HCT116 (cell line): ENCODE data around the gene MAS1. TPM values are rescaled to one million over a fixed set of nuclear protein-coding genes. Genes with fewer than 3 reads are reported as not detected.

Source experiments
- ATAC-seq: fragments of 200-7000 bp; cut with Tn5 transposase; 2 replicates; pipeline ENCODE4 v1.9.1; 2020; ENCODE audit warnings: mild to moderate bottlenecking, moderate library complexity
- BruUV-seq: library from RNA; stranded (reverse); fragments of 400-500 nt; replicated peaks from 2 replicates; lab custom pipeline; 2021; lab: Mats Ljungman, UMichigan
- CTCF ChIA-PET: fragments of 300-600 bp; sonication (Branson Sonifier 250); formaldehyde crosslinking; loops from one replicate; lab custom pipeline; 2021; ENCODE audit warnings: antibody characterized with exemption; lab: Charles Lee
- POLR2A ChIA-PET: fragments of 300-600, 350-600 bp; sonication (Branson Sonifier 250); formaldehyde crosslinking; loops from one replicate; lab custom pipeline; 2021; ENCODE audit warnings: antibody characterized with exemption; lab: Charles Lee
- RAD21 ChIA-PET, 2 experiments: fragments of 300-600 bp; sonication (Branson Sonifier 250); formaldehyde crosslinking; loops; one replicate each; lab custom pipeline; 2023; ENCODE audit warnings: low total read pairs in 2 of 2; ENCODE audit not compliant: uncharacterized antibody in 2 of 2, unreplicated experiment in 2 of 2, low non-redundant PET in 1 of 2; lab: Charles Lee
- DNase-seq: peaks from one replicate; pipeline ENCODE4 v3.0.0-alpha.2; 2010; ENCODE audit warnings: low read depth, low spot score
- H2AFZ ChIP-seq: fragments of 200-600 bp; shearing (Covaris generic), sonication (generic); 2 replicates; pipeline ENCODE4 v1.6.1; 2017; ENCODE audit warnings: low read depth, mixed run types, mixed read lengths, antibody characterized with exemption, low read length; ENCODE audit not compliant: poor library complexity, severe bottlenecking
- H3K27ac ChIP-seq: 2 replicates; pipeline ENCODE4 v1.5.1; 2012; ENCODE audit warnings: low read depth, low read length
- H3K27me3 ChIP-seq: fragments of 200-600 bp; sonication (generic); 2 replicates; pipeline ENCODE4 v1.6.1; 2016; ENCODE audit warnings: mixed run types, low read length, mixed read lengths; ENCODE audit not compliant: insufficient read depth
- H3K36me3 ChIP-seq, 2 experiments: fragments of 200-500 bp in 1 of 2; fragments of 200-600 bp in 1 of 2; sonication (Bioruptor generic) in 1 of 2; sonication (generic) in 1 of 2; 2 replicates each; pipeline versions ENCODE4 v1.5.1 to v1.6.1; 2014 to 2016; ENCODE audit warnings: low read length in 2 of 2, inconsistent platforms in 1 of 2, mixed read lengths in 1 of 2, mixed run types in 1 of 2; ENCODE audit not compliant: insufficient read depth in 2 of 2, control insufficient read depth in 1 of 2
- H3K4me1 ChIP-seq, 2 experiments: fragments of 200-600 bp in 1 of 2; sonication (generic) in 1 of 2; 2 replicates each; pipeline versions ENCODE4 v1.5.1 to v1.6.1; 2012 to 2017; ENCODE audit warnings: low read length in 2 of 2, inconsistent platforms in 1 of 2, mild to moderate bottlenecking in 1 of 2, mixed read lengths in 1 of 2, mixed run types in 1 of 2, moderate library complexity in 1 of 2; ENCODE audit not compliant: insufficient read depth in 2 of 2, control insufficient read depth in 1 of 2
- H3K4me2 ChIP-seq: fragments of 200-600 bp; sonication (generic); 2 replicates; pipeline ENCODE4 v1.6.1; 2017; ENCODE audit warnings: mixed run types, low read length, mixed read lengths
- H3K4me3 ChIP-seq, 2 experiments: fragments of 200-600 bp in 1 of 2; sonication (generic) in 1 of 2; replicated peaks in 1 of 2; 2 replicates each; pipeline ENCODE4 v1.5.1; 2011 to 2016; ENCODE audit warnings: low read length in 2 of 2, control low read depth in 1 of 2, low read depth in 1 of 2, mild to moderate bottlenecking in 1 of 2, mixed read lengths in 1 of 2, mixed run types in 1 of 2
- H3K79me2 ChIP-seq: fragments of 200-600 bp; sonication (generic); 2 replicates; pipeline ENCODE4 v1.6.1; 2017; ENCODE audit warnings: mild to moderate bottlenecking, mixed run types, low read length, moderate library complexity, mixed read lengths; ENCODE audit not compliant: insufficient read depth
- H3K9ac ChIP-seq: fragments of 200-600 bp; sonication (generic); 2 replicates; pipeline ENCODE4 v1.6.1; 2016; ENCODE audit warnings: low read length, mixed read lengths
- H3K9me2 ChIP-seq: fragments of 200-600 bp; sonication (generic), shearing (Covaris generic); 2 replicates; pipeline ENCODE4 v1.6.1; 2017; ENCODE audit warnings: mixed run types, mild to moderate bottlenecking, moderate library complexity; ENCODE audit not compliant: insufficient read depth
- H3K9me3 ChIP-seq, 2 experiments: fragments of 200-500 bp in 1 of 2; fragments of 200-600 bp in 1 of 2; sonication (Bioruptor generic) in 1 of 2; sonication (generic) in 1 of 2; 2 replicates each; pipeline ENCODE4 v1.6.1; 2014 to 2017; ENCODE audit warnings: low read length in 2 of 2, mixed read lengths in 2 of 2, inconsistent platforms in 1 of 2, low read depth in 1 of 2, mild to moderate bottlenecking in 1 of 2, mixed run types in 1 of 2, moderate library complexity in 1 of 2; ENCODE audit not compliant: control insufficient read depth in 1 of 2, insufficient read depth in 1 of 2
- H4K20me1 ChIP-seq: fragments of 200-600 bp; sonication (generic), shearing (Covaris generic); 2 replicates; pipeline ENCODE4 v1.6.1; 2017; ENCODE audit warnings: mixed run types, mild to moderate bottlenecking, moderate library complexity; ENCODE audit not compliant: insufficient read depth
- CBX3 ChIP-seq: IDR thresholded peaks from 2 replicates; pipeline ENCODE4 v1.6.1; 2012; ENCODE audit warnings: low read depth
- CEBPB ChIP-seq: IDR thresholded peaks from 2 replicates; pipeline ENCODE4 v1.6.1; 2012; ENCODE audit warnings: low read depth
- EZH2 ChIP-seq: fragments of 200-600 bp; sonication (generic); IDR thresholded peaks from 2 replicates; pipeline ENCODE4 v1.6.1; 2017; ENCODE audit warnings: antibody characterized with exemption, mixed run types
- EZH2phosphoT487 ChIP-seq: fragments of 200-600 bp; IDR thresholded peaks from 2 replicates; pipeline ENCODE4 v1.6.1; 2018; ENCODE audit warnings: antibody characterized with exemption, borderline replicate concordance
- FOSL1 ChIP-seq: IDR thresholded peaks from 2 replicates; pipeline ENCODE4 v1.6.1; 2012; ENCODE audit warnings: low read depth
- JUND ChIP-seq: IDR thresholded peaks from 2 replicates; pipeline ENCODE4 v1.6.1; 2012
- POLR2A ChIP-seq: IDR thresholded peaks from 2 replicates; pipeline ENCODE4 v1.7.0; 2011; ENCODE audit warnings: borderline replicate concordance; ENCODE audit not compliant: insufficient read depth, insufficient read length; ENCODE audit errors: extremely low read depth
- POLR2AphosphoS5 ChIP-seq: IDR thresholded peaks from 2 replicates; pipeline ENCODE4 v1.6.1; 2011; ENCODE audit warnings: mild to moderate bottlenecking, low read depth, low read length, moderate library complexity
- RAD21 ChIP-seq: IDR thresholded peaks from 2 replicates; pipeline ENCODE4 v1.6.1; 2012; ENCODE audit warnings: low read depth, mild to moderate bottlenecking
- SIN3A ChIP-seq: IDR thresholded peaks from 2 replicates; pipeline ENCODE4 v1.6.1; 2012; ENCODE audit warnings: low read depth
- SRF ChIP-seq: IDR thresholded peaks from 2 replicates; pipeline ENCODE4 v1.6.1; 2012; ENCODE audit warnings: low read depth
- TCF7L2 ChIP-seq: IDR thresholded peaks from 2 replicates; pipeline ENCODE4 v1.7.0; 2011; ENCODE audit warnings: borderline replicate concordance, inconsistent platforms; ENCODE audit not compliant: insufficient read depth, insufficient read length; ENCODE audit errors: extremely low read depth
- YY1 ChIP-seq: IDR thresholded peaks from 2 replicates; pipeline ENCODE4 v1.6.1; 2011; ENCODE audit warnings: low read length, low read depth, moderate library complexity, mild to moderate bottlenecking; ENCODE audit not compliant: insufficient replicate concordance; ENCODE audit errors: extremely low read depth
- ZFX ChIP-seq: fragments of 450-650 bp; IDR thresholded peaks from 2 replicates; pipeline ENCODE4 v1.6.1; 2017
- ZNF274 ChIP-seq: fragments of 200-500 bp; sonication (Bioruptor generic); IDR thresholded peaks from 2 replicates; pipeline ENCODE4 v1.6.1; 2014; ENCODE audit warnings: mild to moderate bottlenecking, low read depth, low read length, inconsistent platforms
- intact Hi-C: fragments of 100-400 bp; cut with micrococcal nuclease; formaldehyde crosslinking; loops from 2 replicates; pipeline ENCODE4 v1.10.0; 2022
- total RNA-seq: library from RNA; stranded (reverse); gene quantifications from one replicate; pipeline ENCODE4 v1.2.1, GENCODE V29; 2021; ENCODE audit not compliant: unreplicated experiment
- TF ChIP-seq, protein P1 (sequence below): IDR thresholded peaks from 2 replicates; pipeline ENCODE4 v1.6.1; 2012
- TF ChIP-seq, protein P2 (sequence below): IDR thresholded peaks from 2 replicates; pipeline ENCODE4 v1.6.1; 2012; ENCODE audit warnings: low read depth
- TF ChIP-seq, protein P3 (sequence below), 3 experiments: fragments of 200-600 bp in 1 of 3; sonication (generic) in 1 of 3; IDR thresholded peaks in 2 of 3; conservative IDR thresholded peaks in 1 of 3; 2 replicates each; pipeline ENCODE4 v1.5.1; 2012 to 2017; ENCODE audit warnings: low read depth in 2 of 3, low read length in 2 of 3, antibody characterized with exemption in 1 of 3, borderline replicate concordance in 1 of 3, control low read depth in 1 of 3, mild to moderate bottlenecking in 1 of 3, mixed read lengths in 1 of 3, mixed run types in 1 of 3, moderate library complexity in 1 of 3; ENCODE audit not compliant: insufficient read depth in 1 of 3
- TF ChIP-seq, protein P4 (sequence below): IDR thresholded peaks from 2 replicates; pipeline ENCODE4 v1.6.1; 2011; ENCODE audit warnings: mild to moderate bottlenecking, low read length, moderate library complexity; ENCODE audit not compliant: insufficient replicate concordance; ENCODE audit errors: extremely low read depth
- TF ChIP-seq, protein P5 (sequence below): IDR thresholded peaks from 2 replicates; pipeline ENCODE4 v1.6.1; 2012

The MAS1 gene
- total RNA-seq, 1 experiment from 2014 or later, result not detected

DNA sequence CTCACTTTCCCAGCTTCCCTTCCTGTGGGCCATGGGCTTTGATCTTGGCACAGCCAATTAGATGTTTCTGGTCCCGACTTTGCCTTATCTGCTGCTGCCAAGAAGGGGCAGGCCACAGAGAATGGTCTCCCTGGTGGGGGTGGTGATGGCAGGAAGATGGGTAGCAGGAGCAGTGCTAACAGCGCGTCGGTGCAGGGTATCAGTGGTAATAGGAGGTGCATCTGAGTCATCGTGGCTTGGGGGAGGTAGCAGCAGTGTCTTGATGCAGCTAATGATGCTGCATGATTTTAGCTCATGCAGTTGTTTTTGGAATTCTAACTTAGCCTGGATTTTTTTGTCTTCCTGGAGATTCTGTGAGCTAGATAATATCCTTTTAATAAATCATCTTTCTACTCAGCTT lies 18.9 kb upstream of the MAS1 start:
- Histone ChIP-seq H3K27ac (no peak overlapping the region), H3K27me3 (no peaks in the 10 kb centered on the region), H2AFZ (no peak overlapping the region), H3K9ac (no peak overlapping the region), H3K9me3 (no peaks in the 10 kb centered on the region), H3K79me2 (no peaks in the 10 kb centered on the region), H3K4me3 (no peak overlapping the region), H3K4me2 (no peak overlapping the region), H3K36me3 (no peaks in the 10 kb centered on the region), H3K4me1 (no peaks in the 10 kb centered on the region), H4K20me1 (no peaks in the 10 kb centered on the region), H3K9me2 (no peaks in the 10 kb centered on the region)
- intact Hi-C loops, result no loop called here
- ATAC-seq (no peak), DNase-seq (no peak)
- BruUV-seq, result no TSS peak
- POLR2A ChIA-PET, result no interaction called here
- RAD21 ChIA-PET, result no interaction called here
- CTCF ChIA-PET, result no interaction called here
- TF ChIP-seq, protein P1, sequence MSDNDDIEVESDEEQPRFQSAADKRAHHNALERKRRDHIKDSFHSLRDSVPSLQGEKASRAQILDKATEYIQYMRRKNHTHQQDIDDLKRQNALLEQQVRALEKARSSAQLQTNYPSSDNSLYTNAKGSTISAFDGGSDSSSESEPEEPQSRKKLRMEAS, result no peak
- no peak for TF ChIP-seq POLR2A
- TF ChIP-seq, protein P2, sequence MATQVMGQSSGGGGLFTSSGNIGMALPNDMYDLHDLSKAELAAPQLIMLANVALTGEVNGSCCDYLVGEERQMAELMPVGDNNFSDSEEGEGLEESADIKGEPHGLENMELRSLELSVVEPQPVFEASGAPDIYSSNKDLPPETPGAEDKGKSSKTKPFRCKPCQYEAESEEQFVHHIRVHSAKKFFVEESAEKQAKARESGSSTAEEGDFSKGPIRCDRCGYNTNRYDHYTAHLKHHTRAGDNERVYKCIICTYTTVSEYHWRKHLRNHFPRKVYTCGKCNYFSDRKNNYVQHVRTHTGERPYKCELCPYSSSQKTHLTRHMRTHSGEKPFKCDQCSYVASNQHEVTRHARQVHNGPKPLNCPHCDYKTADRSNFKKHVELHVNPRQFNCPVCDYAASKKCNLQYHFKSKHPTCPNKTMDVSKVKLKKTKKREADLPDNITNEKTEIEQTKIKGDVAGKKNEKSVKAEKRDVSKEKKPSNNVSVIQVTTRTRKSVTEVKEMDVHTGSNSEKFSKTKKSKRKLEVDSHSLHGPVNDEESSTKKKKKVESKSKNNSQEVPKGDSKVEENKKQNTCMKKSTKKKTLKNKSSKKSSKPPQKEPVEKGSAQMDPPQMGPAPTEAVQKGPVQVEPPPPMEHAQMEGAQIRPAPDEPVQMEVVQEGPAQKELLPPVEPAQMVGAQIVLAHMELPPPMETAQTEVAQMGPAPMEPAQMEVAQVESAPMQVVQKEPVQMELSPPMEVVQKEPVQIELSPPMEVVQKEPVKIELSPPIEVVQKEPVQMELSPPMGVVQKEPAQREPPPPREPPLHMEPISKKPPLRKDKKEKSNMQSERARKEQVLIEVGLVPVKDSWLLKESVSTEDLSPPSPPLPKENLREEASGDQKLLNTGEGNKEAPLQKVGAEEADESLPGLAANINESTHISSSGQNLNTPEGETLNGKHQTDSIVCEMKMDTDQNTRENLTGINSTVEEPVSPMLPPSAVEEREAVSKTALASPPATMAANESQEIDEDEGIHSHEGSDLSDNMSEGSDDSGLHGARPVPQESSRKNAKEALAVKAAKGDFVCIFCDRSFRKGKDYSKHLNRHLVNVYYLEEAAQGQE, result no peak
- TF ChIP-seq, protein P3, sequence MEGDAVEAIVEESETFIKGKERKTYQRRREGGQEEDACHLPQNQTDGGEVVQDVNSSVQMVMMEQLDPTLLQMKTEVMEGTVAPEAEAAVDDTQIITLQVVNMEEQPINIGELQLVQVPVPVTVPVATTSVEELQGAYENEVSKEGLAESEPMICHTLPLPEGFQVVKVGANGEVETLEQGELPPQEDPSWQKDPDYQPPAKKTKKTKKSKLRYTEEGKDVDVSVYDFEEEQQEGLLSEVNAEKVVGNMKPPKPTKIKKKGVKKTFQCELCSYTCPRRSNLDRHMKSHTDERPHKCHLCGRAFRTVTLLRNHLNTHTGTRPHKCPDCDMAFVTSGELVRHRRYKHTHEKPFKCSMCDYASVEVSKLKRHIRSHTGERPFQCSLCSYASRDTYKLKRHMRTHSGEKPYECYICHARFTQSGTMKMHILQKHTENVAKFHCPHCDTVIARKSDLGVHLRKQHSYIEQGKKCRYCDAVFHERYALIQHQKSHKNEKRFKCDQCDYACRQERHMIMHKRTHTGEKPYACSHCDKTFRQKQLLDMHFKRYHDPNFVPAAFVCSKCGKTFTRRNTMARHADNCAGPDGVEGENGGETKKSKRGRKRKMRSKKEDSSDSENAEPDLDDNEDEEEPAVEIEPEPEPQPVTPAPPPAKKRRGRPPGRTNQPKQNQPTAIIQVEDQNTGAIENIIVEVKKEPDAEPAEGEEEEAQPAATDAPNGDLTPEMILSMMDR (IDR thresholded peaks at IDR 0.05 in 2 of 3, conservative IDR thresholded peaks at IDR 0.05 in 1 of 3; ENCODE audit: borderline replicate concordance in 1 of 3, insufficient read depth in 1 of 3, low read depth in 2 of 3, low read length in 2 of 3), result no peak
- TF ChIP-seq, protein P4, sequence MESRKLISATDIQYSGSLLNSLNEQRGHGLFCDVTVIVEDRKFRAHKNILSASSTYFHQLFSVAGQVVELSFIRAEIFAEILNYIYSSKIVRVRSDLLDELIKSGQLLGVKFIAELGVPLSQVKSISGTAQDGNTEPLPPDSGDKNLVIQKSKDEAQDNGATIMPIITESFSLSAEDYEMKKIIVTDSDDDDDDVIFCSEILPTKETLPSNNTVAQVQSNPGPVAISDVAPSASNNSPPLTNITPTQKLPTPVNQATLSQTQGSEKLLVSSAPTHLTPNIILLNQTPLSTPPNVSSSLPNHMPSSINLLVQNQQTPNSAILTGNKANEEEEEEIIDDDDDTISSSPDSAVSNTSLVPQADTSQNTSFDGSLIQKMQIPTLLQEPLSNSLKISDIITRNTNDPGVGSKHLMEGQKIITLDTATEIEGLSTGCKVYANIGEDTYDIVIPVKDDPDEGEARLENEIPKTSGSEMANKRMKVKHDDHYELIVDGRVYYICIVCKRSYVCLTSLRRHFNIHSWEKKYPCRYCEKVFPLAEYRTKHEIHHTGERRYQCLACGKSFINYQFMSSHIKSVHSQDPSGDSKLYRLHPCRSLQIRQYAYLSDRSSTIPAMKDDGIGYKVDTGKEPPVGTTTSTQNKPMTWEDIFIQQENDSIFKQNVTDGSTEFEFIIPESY, result no peak
- TF ChIP-seq EZH2phosphoT487, result no peak
- TF ChIP-seq FOSL1, result no peak
- no peak for TF ChIP-seq CBX3
- no peak for TF ChIP-seq CEBPB
- TF ChIP-seq JUND, result no peak
- no peak for TF ChIP-seq YY1
- no peak for TF ChIP-seq ZNF274
- TF ChIP-seq EZH2, result no peak
- TF ChIP-seq, protein P5, sequence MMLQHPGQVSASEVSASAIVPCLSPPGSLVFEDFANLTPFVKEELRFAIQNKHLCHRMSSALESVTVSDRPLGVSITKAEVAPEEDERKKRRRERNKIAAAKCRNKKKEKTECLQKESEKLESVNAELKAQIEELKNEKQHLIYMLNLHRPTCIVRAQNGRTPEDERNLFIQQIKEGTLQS, result no peak
- TF ChIP-seq SIN3A, result no peak
- no peak for TF ChIP-seq POLR2AphosphoS5
- TF ChIP-seq ZFX, result no peak
- no peak for TF ChIP-seq RAD21
- TF ChIP-seq SRF, result no peak
- TF ChIP-seq TCF7L2, result no peak
